HG02623 (cell line): Measurements from ENCODE around the gene APOF.
A peak's percentile ranks its signal among the peaks of the same experiment; 100 is the strongest.
"Not testable (repeated sequence)": the region's sequence is repeated elsewhere in the genome, so short reads cannot be mapped to it uniquely, and the experiment has no call there.

ENCODE experiments used
- ATAC-seq: cut with Tn5 transposase; IDR thresholded peaks from one replicate; pipeline ENCODE4 v1.9.1; 2021; ENCODE audit warnings: moderate library complexity; ENCODE audit not compliant: unreplicated experiment

The APOF gene

DNA sequence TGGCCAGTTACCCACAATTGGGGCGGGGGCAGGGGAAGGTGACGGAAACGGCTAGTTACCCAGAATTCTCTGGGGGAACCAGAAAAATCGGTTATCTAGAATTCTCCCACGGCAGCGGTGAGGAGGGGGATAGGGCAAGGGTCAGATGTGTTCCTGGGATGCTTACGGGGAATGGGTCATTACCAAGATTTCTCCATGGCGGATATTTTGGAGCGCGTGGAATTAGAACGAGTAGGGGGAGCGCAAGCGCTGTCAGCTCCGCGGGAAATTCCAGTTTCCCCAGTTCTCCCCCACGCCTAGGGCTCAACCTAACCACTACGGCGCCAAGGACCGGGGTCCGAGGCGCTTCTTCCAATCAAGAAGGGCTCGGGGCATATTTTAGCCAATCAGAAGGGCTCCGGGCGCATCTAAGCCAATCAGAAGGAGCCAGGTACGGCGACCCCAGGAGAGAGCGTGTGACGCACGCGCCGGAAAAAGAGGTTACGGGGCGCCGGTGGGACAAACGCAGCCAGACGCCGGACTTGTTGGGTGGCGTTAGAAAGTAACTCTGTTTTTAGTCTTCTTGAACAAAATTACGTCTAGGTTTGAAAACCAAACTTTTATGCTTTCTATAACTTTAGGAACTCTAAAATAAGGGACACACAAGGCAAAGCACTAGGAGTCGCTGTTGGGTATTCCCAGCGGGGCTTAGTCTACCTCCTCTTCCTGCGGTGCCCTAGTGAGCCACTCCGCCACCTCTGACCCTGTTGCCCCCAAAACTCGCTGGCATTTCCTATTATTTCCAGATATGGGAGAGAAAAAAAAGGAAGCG lies 28.8 kb downstream of the APOF start, which contains the start of gene PAN2:
TSS of gene PAN2 (minus strand) at position 322 of the 811 bp plus-strand sequence. CDS start 906 bp downstream, outside the sequence.
- ATAC-seq: peak; percentile 86

- ATAC-seq: no peak
Observed at GRCh38 chr12:56333197-56333678, 29.4 kb downstream of the APOF start.

- ATAC-seq: no peak
Observed at GRCh38 chr12:56332512-56333196, 30.0 kb downstream of the APOF start.

DNA sequence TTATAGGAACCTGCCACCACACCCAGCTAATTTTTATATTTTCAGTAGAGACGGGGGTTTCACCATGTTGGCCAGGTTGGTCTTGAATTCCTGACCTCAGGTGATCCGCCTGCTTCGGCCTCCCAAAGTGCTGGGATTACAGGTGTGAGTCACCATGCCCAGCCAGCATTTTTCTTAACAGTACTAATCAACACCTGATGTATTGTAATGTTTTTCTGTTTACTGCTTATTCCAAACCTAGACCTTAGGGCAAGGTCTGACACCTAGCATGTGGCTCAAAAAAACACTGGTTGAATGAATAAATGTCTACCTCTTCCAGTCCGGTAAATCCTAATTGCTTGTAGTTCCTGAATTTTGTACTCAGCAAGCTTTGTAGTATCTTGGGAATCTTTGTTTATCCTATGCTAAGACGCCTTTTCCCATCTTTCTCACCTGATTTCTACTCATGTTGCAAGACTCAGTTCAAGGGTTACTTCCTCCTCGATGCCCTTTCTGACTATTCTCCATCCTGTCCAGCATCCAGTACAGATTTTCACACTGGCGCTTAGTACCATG lies 31.6 kb downstream of the APOF start:
- no peak for ATAC-seq

- no peak for ATAC-seq
Observed at GRCh38 chr12:56326533-56326932, 36.1 kb downstream of the APOF start.

DNA sequence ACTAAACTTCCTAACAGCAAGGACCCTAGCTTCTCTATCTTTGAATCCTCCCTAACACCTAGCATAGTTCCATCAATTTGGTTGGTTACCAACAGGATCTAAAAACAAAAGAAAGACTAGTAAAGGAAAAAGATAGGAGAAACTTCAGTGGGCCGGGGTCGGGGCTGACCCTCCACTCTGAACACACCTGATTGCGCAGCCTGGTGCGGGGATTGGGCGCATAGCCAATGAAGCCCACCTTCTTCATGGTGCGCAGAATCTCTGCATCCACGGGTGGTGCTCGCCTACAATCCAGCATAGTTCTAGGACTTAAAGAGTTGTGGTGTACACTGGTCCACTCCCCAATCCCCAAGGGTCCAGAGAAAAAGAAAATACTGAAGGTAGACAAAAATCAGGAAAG lies 36.5 kb downstream of the APOF start:
- no peak for ATAC-seq

GRCh38 chr12:56324206-56324605 lies 38.5 kb downstream of the APOF start:
- no peak for ATAC-seq

GRCh38 chr12:56321610-56322009 lies 41.0 kb downstream of the APOF start:
- not testable (repeated sequence) for ATAC-seq

- no peak for ATAC-seq
Observed at GRCh38 chr12:56321027-56321426, 41.6 kb downstream of the APOF start.

GRCh38 chr12:56317675-56318074 lies 45.0 kb downstream of the APOF start:
- ATAC-seq: no peak

- ATAC-seq: peak; percentile 87
Observed at GRCh38 chr12:56315622-56316473, 46.8 kb downstream of the APOF start, which contains the start of gene CNPY2. TSS of gene CNPY2 (minus strand) at chr12:56315988. CDS start at chr12:56315217, 771 bp downstream.

DNA sequence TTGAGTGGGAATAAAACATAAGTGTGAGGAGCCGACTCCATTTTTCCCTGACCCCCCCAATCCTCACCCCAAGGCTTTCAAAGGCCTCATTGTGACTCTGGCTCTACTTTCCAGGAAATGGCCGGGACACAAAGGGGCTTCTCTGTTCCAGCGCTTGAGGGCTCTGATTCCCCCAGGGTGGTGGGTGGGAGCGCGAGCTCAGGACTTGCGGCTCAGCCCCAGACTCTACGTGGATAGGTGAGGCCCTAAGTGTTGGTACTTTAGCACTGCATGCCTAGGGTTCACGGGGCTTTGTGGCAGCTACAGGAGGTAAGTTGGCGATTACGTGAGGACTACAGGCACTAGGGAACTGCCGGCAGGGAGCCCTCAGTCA lies 47.4 kb downstream of the APOF start:
- ATAC-seq: no peak

DNA sequence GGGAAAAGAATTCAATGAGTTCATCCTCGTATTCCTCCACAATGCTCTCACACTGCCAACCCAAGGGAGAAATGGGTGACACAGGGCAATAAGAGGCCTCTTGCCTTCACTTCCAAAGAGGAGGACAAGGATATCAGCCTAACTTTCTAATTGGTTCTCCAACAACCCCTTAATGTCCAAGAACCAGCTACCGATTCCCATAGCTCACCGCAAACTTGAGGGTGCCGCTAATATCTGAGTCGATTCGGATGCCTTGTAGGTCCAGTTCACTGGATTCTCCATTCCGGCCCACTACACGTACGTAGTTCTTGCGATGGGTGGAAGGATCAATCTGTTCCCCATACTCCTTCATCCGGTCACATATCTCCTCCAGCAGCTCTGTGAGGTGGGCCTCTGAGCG lies 51.7 kb downstream of the APOF start:
- ATAC-seq: no peak
